ENCODE measurements around the gene ASB18. TPM values are rescaled to one million over a fixed set of nuclear protein-coding genes. Genes with fewer than 3 reads are reported as not detected.

The ASB18 gene
- total RNA-seq, 1 experiment from 2014 or later: not detected

DNA sequence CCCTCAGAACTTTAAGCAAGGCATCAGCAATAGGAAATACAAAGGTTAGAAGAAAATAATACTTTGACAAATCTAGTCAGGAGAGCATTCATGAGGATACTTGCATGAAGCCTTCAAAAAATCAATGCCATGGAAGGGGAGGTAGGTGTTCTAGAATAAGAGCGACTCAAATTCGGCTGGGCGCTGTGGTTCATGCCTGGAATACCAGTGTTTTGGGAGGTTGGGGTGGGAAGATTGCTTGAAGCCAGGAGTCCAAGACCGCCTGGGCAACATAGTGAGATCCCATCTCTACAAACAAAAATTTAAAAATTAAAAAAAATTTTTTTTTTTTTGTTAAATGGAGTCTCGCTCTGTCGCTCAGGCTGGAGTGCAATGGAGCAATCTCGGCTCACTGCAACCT lies 117.8 kb downstream of the ASB18 start:
- Histone ChIP-seq H3K9me2 (ENCODE audit: insufficient read depth) (no peaks in the 10 kb centered on the region), H3K27me3 (ENCODE audit: insufficient read depth, low read length) (no peaks in the 10 kb centered on the region), H3K79me2 (ENCODE audit: insufficient read depth, low read length) (no peaks in the 10 kb centered on the region), H3K4me3 (replicated peaks in 1 of 2; ENCODE audit: low read depth in 1 of 2, low read length in 2 of 2) (no peak overlapping the region), H3K27ac (ENCODE audit: low read depth, low read length) (no peak overlapping the region), H3K9me3 (ENCODE audit: control insufficient read depth in 1 of 2, insufficient read depth in 1 of 2, low read depth in 1 of 2, low read length in 2 of 2) (no peaks in the 10 kb centered on the region), H2AFZ (ENCODE audit: low read depth, low read length, poor library complexity, severe bottlenecking) (no peak overlapping the region), H3K4me2 (ENCODE audit: low read length) (no peak overlapping the region), H3K36me3 (ENCODE audit: control insufficient read depth in 1 of 2, insufficient read depth in 2 of 2, low read length in 2 of 2) (no peaks in the 10 kb centered on the region), H3K9ac (ENCODE audit: low read length) (no peak overlapping the region), H3K4me1 (ENCODE audit: control insufficient read depth in 1 of 2, insufficient read depth in 2 of 2, low read length in 2 of 2) (peaks cover 5 to 8% of the 10 kb centered on the region in 2 experiments; a peak in 3 of 4 replicates), H4K20me1 (ENCODE audit: insufficient read depth) (no peaks in the 10 kb centered on the region)
- POLR2A ChIA-PET: no interaction called here
- TF ChIP-seq EGR1 (IDR thresholded peaks at IDR 0.05; ENCODE audit: low read depth): no peak
- TF ChIP-seq SP1 (IDR thresholded peaks at IDR 0.05; ENCODE audit: low read depth): no peak
- TF ChIP-seq, protein P1, sequence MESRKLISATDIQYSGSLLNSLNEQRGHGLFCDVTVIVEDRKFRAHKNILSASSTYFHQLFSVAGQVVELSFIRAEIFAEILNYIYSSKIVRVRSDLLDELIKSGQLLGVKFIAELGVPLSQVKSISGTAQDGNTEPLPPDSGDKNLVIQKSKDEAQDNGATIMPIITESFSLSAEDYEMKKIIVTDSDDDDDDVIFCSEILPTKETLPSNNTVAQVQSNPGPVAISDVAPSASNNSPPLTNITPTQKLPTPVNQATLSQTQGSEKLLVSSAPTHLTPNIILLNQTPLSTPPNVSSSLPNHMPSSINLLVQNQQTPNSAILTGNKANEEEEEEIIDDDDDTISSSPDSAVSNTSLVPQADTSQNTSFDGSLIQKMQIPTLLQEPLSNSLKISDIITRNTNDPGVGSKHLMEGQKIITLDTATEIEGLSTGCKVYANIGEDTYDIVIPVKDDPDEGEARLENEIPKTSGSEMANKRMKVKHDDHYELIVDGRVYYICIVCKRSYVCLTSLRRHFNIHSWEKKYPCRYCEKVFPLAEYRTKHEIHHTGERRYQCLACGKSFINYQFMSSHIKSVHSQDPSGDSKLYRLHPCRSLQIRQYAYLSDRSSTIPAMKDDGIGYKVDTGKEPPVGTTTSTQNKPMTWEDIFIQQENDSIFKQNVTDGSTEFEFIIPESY (IDR thresholded peaks at IDR 0.05; ENCODE audit: extremely low read depth, insufficient replicate concordance, low read length): no peak
- TF ChIP-seq EZH2 (IDR thresholded peaks at IDR 0.05): no peak
- no peak for TF ChIP-seq YY1 (IDR thresholded peaks at IDR 0.05; ENCODE audit: extremely low read depth, insufficient replicate concordance, low read depth, low read length)
- TF ChIP-seq ELF1 (IDR thresholded peaks at IDR 0.05; ENCODE audit: borderline replicate concordance, low read depth): no peak
- TF ChIP-seq, protein P2, sequence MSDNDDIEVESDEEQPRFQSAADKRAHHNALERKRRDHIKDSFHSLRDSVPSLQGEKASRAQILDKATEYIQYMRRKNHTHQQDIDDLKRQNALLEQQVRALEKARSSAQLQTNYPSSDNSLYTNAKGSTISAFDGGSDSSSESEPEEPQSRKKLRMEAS (IDR thresholded peaks at IDR 0.05): no peak
- TF ChIP-seq EZH2phosphoT487 (IDR thresholded peaks at IDR 0.05; ENCODE audit: borderline replicate concordance): no peak
- TF ChIP-seq, protein P3, sequence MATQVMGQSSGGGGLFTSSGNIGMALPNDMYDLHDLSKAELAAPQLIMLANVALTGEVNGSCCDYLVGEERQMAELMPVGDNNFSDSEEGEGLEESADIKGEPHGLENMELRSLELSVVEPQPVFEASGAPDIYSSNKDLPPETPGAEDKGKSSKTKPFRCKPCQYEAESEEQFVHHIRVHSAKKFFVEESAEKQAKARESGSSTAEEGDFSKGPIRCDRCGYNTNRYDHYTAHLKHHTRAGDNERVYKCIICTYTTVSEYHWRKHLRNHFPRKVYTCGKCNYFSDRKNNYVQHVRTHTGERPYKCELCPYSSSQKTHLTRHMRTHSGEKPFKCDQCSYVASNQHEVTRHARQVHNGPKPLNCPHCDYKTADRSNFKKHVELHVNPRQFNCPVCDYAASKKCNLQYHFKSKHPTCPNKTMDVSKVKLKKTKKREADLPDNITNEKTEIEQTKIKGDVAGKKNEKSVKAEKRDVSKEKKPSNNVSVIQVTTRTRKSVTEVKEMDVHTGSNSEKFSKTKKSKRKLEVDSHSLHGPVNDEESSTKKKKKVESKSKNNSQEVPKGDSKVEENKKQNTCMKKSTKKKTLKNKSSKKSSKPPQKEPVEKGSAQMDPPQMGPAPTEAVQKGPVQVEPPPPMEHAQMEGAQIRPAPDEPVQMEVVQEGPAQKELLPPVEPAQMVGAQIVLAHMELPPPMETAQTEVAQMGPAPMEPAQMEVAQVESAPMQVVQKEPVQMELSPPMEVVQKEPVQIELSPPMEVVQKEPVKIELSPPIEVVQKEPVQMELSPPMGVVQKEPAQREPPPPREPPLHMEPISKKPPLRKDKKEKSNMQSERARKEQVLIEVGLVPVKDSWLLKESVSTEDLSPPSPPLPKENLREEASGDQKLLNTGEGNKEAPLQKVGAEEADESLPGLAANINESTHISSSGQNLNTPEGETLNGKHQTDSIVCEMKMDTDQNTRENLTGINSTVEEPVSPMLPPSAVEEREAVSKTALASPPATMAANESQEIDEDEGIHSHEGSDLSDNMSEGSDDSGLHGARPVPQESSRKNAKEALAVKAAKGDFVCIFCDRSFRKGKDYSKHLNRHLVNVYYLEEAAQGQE (IDR thresholded peaks at IDR 0.05; ENCODE audit: low read depth): no peak
- TF ChIP-seq ZNF274 (IDR thresholded peaks at IDR 0.05; ENCODE audit: low read depth, low read length): no peak
- no peak for TF ChIP-seq RAD21 (IDR thresholded peaks at IDR 0.05; ENCODE audit: low read depth)
- TF ChIP-seq CBX3 (IDR thresholded peaks at IDR 0.05; ENCODE audit: low read depth): no peak
- TF ChIP-seq, protein P4, sequence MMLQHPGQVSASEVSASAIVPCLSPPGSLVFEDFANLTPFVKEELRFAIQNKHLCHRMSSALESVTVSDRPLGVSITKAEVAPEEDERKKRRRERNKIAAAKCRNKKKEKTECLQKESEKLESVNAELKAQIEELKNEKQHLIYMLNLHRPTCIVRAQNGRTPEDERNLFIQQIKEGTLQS (IDR thresholded peaks at IDR 0.05): no peak
- TF ChIP-seq TCF7L2 (IDR thresholded peaks at IDR 0.05; ENCODE audit: borderline replicate concordance, extremely low read depth, insufficient read depth, insufficient read length): no peak
- TF ChIP-seq SIN3A (IDR thresholded peaks at IDR 0.05; ENCODE audit: low read depth): no peak
- no peak for TF ChIP-seq POLR2AphosphoS5 (IDR thresholded peaks at IDR 0.05; ENCODE audit: low read depth, low read length)
- TF ChIP-seq SRF (IDR thresholded peaks at IDR 0.05; ENCODE audit: low read depth): no peak
- TF ChIP-seq ZFX (IDR thresholded peaks at IDR 0.05): no peak
- TF ChIP-seq JUND (IDR thresholded peaks at IDR 0.05): no peak
- RAD21 ChIA-PET (ENCODE audit: low non-redundant PET in 1 of 2, low total read pairs in 2 of 2, uncharacterized antibody in 2 of 2, unreplicated experiment in 2 of 2): no interaction called here
- DNase-seq (ENCODE audit: low read depth, low spot score): no peak
- CTCF ChIA-PET: interaction anchor here (1.0 kb wide), 1 partner anchor 34 kb away, joined by 3 read pairs; no protein-coding TSS in a partner anchor
- no TSS peak for BruUV-seq (replicated peaks)
- ATAC-seq: no peak
- intact Hi-C loops (cut with micrococcal nuclease): no loop called here
